HG03139 (cell line): Measurements from ENCODE around the gene NELFCD.
A peak's percentile ranks its signal among the peaks of the same experiment; 100 is the strongest.
"Not testable (repeated sequence)": the region's sequence is repeated elsewhere in the genome, so short reads cannot be mapped to it uniquely, and the experiment has no call there.

Experiments used
- ATAC-seq: cut with Tn5 transposase; IDR thresholded peaks from one replicate; pipeline ENCODE4 v1.9.1; 2021; ENCODE audit not compliant: unreplicated experiment

Gene NELFCD

GRCh38 chr20:58980711-58981627 lies at the start of gene NELFCD:
Gene NELFCD, plus strand, starts transcription at chr20:58981256. Its CDS starts 54 bp downstream, at chr20:58981310.
- peak; percentile 66 for ATAC-seq

GRCh38 chr20:58932170-58932569 lies 48.9 kb upstream of the NELFCD start:
- no peak for ATAC-seq

GRCh38 chr20:58938078-58938477 lies 43.0 kb upstream of the NELFCD start:
- no peak for ATAC-seq

GRCh38 chr20:58938541-58938940 lies 42.5 kb upstream of the NELFCD start:
- no peak for ATAC-seq

- ATAC-seq: no peak
Observed at GRCh38 chr20:58941471-58941870, 39.6 kb upstream of the NELFCD start.

GRCh38 chr20:58942549-58942948 lies 38.5 kb upstream of the NELFCD start:
- no peak for ATAC-seq

- no peak for ATAC-seq
Observed at GRCh38 chr20:58944610-58945009, 36.4 kb upstream of the NELFCD start.

GRCh38 chr20:58945965-58946631 lies 35.0 kb upstream of the NELFCD start:
- no peak for ATAC-seq

GRCh38 chr20:58947797-58948388 lies 33.2 kb upstream of the NELFCD start:
- ATAC-seq: not testable (repeated sequence)

GRCh38 chr20:58950603-58951002 lies 30.5 kb upstream of the NELFCD start:
- ATAC-seq: no peak

GRCh38 chr20:58953050-58953449 lies 28.0 kb upstream of the NELFCD start:
- no peak for ATAC-seq

GRCh38 chr20:58956078-58956477 lies 25.0 kb upstream of the NELFCD start:
- no peak for ATAC-seq

- no peak for ATAC-seq
Observed at GRCh38 chr20:58959652-58960051, 21.4 kb upstream of the NELFCD start.

GRCh38 chr20:58963060-58963584 lies 17.9 kb upstream of the NELFCD start:
- ATAC-seq: no peak

GRCh38 chr20:58963922-58964321 lies 17.1 kb upstream of the NELFCD start:
- not testable (repeated sequence) for ATAC-seq

- ATAC-seq: no peak
Observed at GRCh38 chr20:58965270-58966064, 15.6 kb upstream of the NELFCD start.

- ATAC-seq: no peak
Observed at GRCh38 chr20:58967652-58968429, 13.2 kb upstream of the NELFCD start.

GRCh38 chr20:58969439-58969838 lies 11.6 kb upstream of the NELFCD start:
- ATAC-seq: no peak

- ATAC-seq: no peak
Observed at GRCh38 chr20:58970146-58970545, 10.9 kb upstream of the NELFCD start.

GRCh38 chr20:58971429-58971828 lies 9.6 kb upstream of the NELFCD start:
- ATAC-seq: no peak
